Left lobe of liver (tissue), 2 donors: ENCODE results near the gene OR10J5. TPM values are rescaled to one million over a fixed set of nuclear protein-coding genes. Genes with fewer than 3 reads are reported as not detected.
"Not testable (repeated sequence)": the region's sequence is repeated elsewhere in the genome, so short reads cannot be mapped to it uniquely, and the experiment has no call there.

Experiments
- ATAC-seq: fragments of 200-7000 bp; cut with Tn5 transposase; one replicate; pipeline ENCODE4 v1.9.1; 2020; ENCODE audit warnings: mild to moderate bottlenecking, moderate library complexity
- DNase-seq: peaks from one replicate; pipeline ENCODE4 v3.0.0-alpha.2; 2020; ENCODE audit warnings: low spot score
- total RNA-seq: library from RNA; stranded (reverse); gene quantifications from one replicate; pipeline ENCODE4 v1.2.1, GENCODE V29; 2021
- donor health status: DM: no; HTN: no; CAD: no; lungs with moderate emphysema.
- donor health status: DM: no; HTN: yes; CAD: no.

OR10J5 gene, protein sequence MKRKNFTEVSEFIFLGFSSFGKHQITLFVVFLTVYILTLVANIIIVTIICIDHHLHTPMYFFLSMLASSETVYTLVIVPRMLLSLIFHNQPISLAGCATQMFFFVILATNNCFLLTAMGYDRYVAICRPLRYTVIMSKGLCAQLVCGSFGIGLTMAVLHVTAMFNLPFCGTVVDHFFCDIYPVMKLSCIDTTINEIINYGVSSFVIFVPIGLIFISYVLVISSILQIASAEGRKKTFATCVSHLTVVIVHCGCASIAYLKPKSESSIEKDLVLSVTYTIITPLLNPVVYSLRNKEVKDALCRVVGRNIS
- total RNA-seq: 0.38 TPM

DNA sequence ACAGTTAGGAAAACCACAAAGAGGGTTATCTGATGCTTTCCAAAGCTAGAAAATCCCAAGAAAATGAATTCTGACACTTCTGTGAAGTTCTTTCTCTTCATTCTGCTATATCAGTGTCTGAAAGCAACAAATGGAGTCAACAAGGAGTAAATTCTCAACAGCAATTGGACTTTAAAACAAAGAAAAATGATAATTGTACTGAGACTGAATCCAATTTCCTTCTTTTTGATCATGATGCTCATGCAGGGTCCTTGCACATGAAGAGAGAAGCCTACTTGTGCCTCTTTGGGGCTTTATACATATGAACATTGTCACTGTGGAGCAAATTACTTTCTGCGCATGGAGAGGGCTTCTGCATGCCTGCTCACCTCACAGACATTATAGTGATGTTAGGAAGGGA lies at the start of gene OR10J5:
OR10J5 (minus strand) TSS at position 101 of the 400 bp plus-strand sequence; CDS start at position 101, 0 bp downstream.
- ATAC-seq (no peak), DNase-seq (no peak)

DNA sequence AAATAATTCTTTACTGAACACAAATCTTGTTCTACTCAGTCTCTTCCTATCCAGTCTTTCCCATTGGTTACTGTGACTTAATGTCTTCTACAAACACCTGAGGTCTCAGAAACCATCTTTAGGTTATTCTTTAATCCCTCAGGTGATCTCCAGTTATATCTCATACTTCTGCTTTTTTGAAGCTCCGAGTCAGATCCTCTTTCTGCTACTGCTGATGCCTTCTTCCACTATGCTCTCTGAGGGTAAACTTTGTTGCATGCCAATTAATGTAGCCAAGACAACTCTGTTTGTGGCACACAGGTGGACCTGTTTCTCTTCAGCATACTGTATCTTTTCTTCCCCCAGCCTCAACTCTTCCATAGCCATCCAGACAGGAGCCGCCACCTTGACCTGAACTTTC lies 48.7 kb upstream of the OR10J5 start:
- DNase-seq (no peak), ATAC-seq (no peak)

DNA sequence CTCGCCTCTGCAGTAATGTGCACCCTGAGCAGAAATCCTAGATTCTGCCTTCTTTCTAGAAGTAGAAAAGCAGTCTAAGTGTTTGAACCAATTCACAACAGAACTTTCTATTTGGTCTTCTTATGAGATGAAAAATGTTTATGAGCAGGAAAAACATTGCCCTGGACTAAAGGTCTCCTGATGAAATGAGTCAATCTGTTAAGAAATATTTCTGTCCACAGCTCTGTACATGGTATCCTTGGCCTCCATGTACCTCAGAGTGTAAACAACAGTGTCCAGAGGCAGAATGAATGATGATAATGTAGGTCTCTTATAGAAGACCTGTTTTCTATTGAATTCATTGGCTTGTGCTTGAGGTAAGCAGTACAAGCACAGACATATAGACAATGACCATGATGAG lies 45.6 kb upstream of the OR10J5 start:
- peak; percentile 83 for ATAC-seq
- DNase-seq: no peak

DNA sequence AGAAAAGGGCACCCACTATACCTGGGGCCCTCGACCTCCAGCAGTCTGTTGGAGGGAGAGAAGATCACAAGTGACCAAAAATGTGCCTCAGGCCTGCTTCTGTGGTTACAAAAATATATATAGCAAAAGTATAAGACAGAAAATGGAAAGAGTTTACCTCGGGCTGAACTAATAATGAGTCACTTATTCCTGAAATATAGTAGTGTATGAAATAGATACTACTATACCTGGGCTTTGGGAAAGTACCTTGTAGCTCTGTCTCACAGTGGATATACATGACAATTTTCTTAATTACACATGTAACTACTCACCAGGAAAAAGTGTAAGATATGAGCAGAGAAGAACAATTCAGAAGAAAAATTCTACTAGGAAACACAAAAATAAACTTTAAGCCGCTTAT lies 44.5 kb upstream of the OR10J5 start:
- ATAC-seq (peak; percentile 5), DNase-seq (no peak)

DNA sequence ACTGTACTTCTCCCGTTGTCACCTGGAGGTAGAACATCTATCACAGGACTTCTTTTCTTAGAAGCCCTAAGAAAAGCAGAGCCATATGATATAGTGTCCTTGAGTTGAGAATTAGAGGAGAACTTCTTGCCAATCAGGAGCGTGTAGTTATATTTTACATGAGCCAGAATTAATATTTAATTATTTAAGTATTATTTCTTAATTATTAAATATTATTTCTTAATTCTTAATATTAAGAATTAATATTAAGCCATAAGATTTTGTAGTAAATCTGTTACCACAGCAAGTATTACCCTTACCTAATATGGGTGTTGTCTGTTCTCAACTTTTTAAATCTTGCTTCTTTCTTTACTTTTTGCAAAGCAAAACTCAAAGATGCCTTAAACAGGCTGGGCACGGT lies 41.6 kb upstream of the OR10J5 start:
- DNase-seq: no peak
- ATAC-seq: no peak

DNA sequence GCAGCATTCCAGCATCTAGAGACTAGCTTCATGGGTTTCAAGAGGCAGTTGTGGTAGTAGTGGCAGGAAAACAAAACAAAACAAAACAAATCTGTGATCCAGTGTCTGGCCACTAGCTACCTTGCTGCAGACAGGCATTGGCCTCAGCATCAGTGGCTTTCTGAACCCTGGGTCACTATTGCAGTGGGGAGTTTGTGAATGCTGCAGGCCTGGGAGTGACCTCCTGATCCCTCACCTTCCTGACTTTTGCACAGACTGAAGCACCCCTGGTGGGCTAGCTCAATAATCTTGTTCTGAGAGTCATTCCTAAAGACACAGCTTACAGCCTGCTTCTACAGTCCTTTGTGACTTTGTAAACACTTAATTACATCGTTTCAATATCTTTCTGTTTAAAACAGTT lies 26.9 kb upstream of the OR10J5 start:
- peak; percentile 63 for ATAC-seq
- no peak for DNase-seq

DNA sequence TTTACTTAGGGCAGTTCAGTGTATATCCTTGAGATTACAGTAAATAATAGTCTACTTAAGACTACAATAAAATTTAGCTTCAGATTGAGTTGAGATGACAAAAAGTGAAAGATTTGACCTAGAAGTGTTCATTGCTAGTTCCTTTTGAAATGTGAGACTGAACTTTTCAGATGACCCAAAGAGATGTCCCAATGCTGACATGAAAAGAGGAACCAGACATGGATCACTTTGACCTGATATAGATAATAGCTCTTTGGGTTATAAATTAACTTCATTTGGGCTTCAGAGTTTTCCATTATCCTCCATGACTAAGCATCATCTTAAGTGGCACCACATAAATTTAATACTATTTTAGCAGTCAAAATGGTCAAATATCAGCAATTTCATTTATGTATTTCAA lies 25.7 kb upstream of the OR10J5 start:
- ATAC-seq: peak; percentile 6
- DNase-seq: no peak

DNA sequence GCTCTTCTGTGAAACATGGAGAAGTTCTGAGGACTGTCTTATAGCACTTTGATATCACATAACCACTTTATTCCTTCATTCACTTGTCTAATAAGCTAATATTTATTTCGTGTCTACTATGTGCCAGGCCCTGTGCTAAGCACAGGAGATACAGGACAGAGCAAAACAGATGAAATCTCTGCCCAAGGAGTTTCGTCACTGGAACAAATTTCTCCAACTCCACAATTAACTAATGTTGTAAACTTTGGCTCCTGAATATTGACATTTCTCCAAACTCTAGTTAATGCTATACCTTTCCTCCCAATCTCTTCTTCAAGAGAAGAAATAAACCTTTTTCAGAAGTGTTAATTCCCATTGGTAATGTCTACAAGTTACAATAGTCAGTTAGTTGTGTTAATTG lies 24.8 kb upstream of the OR10J5 start:
- DNase-seq (peak; percentile 60), ATAC-seq (peak; percentile 47)

DNA sequence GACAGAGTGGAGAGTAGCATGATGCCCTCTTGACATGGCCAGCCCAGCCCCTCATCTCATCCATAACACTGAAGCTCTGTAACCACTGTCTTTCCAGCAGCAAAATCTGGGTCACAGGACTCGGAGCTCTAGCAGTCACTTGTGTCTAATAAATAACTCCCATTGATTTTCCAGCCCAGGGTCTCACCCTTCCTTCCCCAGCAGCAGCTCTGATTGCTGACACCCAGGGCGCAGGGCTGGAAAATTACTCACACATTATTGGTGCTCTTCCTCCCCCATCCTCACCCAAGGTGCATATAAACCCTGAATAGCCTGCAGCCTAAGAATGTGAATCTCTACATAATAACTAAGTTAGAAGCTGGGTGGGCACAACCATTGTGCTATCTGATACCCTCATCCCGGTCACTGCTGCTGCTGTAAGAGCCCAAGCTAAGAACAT lies 21.1 kb upstream of the OR10J5 start:
- DNase-seq: peak; percentile 88

DNA sequence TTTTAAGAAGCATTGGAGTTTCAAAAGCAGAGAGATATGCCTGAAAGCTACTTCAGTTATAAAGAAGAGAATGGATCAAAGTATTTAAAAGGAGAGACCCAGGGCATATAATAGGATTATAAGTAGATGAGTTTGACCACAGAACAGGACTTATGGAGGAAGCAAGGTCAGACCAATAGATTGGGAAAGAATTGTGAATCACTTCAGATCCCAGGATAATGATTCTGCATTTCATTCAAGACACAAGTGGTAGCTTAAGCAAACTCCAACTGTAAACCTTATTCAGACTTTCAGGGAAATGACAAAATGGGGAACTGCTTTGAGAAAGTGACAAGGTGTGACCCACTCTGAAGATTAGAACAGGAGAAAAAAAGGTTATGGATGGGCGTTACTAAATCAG lies 18.9 kb upstream of the OR10J5 start:
- ATAC-seq (no peak), DNase-seq (no peak)

More for the DNA sequence above, 21.1 kb upstream of the OR10J5 start:
- ATAC-seq: peak; percentile 84

DNA sequence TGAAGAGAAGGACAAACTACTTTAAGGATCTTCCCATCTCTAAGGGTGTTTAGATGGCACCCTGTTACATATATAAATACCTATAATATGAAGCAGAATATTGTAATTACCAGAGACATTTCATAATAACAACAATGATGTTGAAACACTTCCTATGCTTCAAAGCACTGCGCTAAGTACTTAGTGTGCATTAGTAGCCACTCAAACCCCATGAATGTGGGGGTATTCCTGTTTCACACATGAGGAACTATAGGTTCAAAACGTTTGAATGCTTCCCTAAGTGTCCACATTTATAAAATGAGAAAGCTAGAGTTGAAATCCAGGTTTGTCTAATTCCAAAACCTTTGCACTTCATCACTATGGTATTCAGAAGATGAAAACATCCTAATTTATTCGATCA lies 18.5 kb upstream of the OR10J5 start:
- ATAC-seq (no peak), DNase-seq (no peak)

DNA sequence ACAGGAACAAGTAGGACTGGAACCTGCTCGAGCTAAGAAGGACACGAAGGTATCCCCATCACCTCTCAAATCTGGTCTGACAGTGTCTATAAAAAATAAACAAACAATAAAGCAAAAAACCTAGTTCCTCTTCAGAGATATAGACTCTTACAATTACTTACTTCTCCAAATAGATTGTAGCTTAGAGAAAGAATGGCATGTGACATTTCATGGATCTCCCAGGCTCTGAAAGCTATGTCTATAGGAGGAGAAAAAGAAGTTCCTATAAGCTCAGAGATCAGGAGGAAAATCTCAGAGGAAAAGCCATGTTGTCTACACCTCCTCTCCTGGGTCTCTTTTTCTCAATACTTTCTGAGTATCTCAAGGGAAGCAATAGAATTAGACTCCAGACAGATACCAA lies 12.3 kb upstream of the OR10J5 start:
- DNase-seq (no peak), ATAC-seq (no peak)

DNA sequence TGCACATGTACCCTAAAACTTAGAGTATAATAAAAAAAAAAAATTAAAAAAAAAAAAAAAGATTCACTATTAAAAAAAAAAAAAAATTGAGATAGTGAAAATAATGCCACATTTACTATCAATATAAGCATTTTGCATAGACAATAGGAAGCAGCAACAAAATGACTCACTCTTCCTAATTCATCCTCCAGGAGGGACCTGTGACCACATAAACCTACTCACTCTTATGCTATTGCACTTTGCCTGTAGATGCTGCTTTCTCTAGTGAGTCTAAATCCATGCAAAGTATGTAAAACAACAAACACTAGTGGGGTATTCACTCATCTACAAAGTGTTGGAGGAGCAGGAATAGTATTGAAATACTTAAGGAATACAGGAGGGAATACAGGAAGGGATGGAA lies 2.9 kb downstream of the OR10J5 start:
- no peak for DNase-seq
- ATAC-seq: no peak

DNA sequence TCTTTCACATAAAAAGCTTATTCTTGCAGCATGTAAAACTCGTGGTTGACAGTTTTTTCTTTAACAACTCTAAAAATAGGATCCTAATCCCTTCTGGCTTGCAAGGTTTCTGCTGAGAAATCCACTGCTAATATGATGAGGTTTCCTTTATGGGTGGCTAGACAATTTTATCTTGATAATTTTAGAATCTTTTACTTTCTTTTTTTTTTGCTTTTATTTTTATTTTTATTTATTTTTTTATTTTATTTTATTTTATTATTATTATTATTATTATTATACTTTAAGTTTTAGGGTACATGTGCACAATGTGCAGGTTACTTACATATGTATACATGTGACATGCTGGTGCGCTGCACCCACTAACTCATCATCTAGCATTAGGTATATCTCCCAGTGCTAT lies 11.0 kb downstream of the OR10J5 start:
- not testable (repeated sequence) for DNase-seq, ATAC-seq

DNA sequence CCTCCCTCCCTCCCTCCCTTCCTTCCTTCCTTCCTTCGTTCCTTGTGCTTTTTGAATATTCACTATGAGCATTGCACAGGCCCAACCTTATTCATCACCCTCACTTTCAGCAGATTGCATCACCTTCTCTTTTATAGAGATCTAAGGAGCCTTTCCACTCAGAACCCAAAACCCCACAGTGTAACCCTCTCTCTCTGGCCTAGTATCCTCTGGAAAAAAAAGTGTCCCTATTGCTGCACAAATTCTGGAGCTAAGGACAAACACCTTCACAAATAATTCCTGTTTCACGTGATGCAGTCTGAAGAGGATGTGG lies 25.6 kb downstream of the OR10J5 start:
- ATAC-seq (peak; percentile 43), DNase-seq (no peak)

DNA sequence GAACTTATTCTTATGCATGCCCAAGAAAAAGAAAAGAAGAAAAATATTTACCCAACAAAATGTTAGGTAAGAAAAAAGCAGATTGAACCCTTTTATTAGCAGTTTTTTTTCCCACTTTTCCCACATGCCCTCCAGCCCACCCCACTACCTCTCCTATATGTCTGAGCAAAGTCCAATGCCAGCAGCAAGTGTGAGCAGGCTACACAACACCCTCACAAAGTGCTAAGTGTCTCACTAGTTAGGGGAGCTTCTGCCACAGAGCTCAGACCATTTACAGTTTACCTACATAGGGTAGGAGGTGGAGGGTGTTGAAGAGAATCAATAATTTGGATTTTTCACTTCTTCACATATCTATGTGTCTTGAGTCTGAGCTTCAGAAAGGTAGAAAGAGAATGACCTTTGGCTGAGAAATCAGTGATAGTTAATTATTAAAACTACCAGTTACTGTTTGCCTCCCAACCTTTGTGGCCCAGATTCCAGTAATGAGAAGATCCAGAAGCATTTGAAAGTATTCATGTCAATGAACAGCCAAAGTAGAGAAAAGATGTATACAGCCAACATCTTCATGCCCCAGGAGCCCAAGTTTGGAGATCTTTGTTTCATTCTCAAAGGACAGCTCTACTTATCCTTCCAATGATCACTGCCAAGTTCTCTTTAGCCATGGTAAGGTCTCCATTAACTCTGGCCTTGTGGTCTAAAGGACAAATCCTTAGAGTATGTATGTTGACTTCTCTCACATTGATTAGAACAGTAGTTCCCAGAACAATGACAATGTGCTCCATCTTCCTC lies 26.2 kb downstream of the OR10J5 start:
- no peak for DNase-seq
- peak; percentile 88 for ATAC-seq

DNA sequence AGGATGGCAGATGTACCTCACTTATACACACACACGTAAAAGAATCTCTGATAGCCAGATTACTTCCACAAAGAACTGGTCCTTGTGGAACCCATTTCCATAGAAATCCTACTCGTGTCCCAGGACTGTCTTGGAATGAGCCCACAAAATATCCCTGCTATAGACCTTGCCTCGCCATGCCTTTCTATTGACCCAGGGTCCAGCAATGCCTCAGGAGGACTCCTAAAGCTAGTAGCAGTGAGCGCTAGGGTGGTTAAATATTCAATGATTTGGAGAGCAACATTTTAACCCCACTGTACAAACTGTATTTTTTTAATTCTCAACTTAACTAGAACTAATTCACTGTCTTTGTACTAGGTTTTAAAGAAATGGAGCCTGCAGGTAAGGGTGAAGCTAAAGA lies 26.9 kb downstream of the OR10J5 start:
- ATAC-seq (peak; percentile 55), DNase-seq (no peak)

DNA sequence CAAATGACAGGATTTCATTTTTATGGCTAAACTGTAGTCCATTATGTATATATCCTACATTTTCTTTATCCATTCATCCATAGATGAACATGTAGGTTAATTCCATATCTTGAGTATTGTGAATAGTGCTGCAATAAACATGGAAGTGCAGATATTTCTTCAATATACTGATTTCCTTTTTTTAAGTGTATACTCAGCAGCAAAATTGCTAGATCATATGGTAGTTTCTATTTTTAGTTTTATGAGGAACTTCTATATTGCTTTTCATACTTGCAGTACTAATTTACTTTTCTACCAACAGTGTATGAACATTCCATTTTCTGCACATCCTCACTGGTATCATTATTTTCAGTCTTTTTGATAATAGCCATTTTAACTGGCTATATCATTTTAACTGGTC lies 30.1 kb downstream of the OR10J5 start:
- ATAC-seq (no peak), DNase-seq (no peak)

DNA sequence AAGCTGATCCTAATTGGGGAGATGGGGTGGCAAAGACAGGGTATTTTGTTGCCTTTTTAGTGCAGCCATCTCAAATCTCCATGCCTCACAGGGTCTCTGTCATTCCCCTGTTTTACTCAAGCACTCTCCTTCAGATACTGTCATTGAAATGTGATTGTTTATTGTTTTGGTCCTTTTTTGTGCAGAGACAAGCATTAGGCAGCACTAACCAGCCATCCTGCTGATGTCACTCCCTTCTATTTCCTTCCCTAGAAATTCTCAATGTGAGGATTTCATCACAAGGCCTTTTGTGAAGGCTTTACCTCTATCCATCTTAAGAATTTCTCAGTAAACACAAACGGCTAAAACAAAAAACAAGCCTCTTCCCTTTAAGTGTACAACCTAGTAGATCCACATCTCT lies 34.7 kb downstream of the OR10J5 start:
- no peak for ATAC-seq

DNA sequence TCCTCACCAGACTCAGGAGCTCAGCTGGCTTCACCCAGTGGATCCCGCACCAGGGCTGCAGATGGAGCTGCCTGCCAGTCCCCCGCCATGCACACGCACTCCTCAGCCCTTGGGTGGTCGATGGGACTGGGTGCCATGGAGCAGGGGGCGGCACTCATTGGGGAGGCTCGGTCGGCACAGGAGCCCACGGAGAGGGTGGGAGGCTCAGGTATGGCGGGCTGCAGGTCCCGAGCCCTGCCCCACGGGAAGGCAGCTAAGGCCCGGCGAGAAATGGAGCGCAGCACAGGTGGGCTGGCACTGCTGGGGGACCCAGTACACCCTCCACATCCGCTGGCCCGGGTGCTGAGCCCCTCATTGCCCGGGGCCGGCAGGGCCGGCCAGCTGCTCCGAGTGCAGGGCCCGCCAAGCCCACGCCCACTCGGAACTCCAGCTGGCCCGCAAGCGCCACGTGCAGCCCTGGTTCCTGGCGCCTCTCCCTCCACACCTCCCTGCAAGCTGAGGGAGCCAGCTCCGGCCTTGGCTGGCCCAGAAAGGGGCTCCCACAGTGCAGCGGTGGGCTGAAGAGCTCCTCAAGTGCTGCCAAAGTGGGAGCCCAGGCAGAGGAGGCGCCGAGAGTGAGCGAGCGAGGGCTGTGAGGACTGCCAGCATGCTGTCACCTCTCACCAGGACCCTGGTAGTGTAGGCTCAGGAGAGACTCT lies 41.1 kb downstream of the OR10J5 start:
- ATAC-seq, DNase-seq: not testable (repeated sequence)

More for the DNA sequence above, 34.7 kb downstream of the OR10J5 start:
- DNase-seq: no peak

DNA sequence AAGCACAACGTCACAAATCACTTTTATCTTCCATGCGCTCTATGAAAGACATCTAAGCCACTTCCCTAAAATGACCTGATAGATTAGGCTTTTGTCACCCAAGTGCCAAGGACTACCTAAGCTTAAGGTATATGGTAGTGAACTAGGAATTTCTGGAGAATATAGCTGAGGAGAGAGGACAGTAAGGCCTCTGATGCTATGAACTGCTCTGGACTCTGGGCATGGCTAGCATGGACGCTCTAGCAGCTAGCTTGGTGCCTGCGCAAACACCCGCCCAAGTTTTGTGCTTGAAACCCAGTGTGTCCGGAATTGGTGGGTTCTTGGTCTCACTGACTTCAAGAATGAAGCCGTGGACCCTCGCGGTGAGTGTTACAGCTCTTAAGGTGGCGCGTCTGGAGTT lies 42.5 kb downstream of the OR10J5 start:
- no peak for DNase-seq

More for the DNA sequence above, 42.5 kb downstream of the OR10J5 start:
- ATAC-seq: no peak
